A673 (cell line): ENCODE results near the gene SCAMP4. TPM values are rescaled to one million over a fixed set of nuclear protein-coding genes. Genes with fewer than 3 reads are reported as not detected.
A peak's percentile ranks its signal among the peaks of the same experiment; 100 is the strongest.

Experiments used
- BruUV-seq: library from RNA; stranded (reverse); fragments of 400-500 nt; replicated peaks from 2 replicates; lab custom pipeline; 2021; lab: Mats Ljungman, UMichigan
- CTCF ChIA-PET: fragments of 300-600 bp; sonication (Branson Sonifier 250); formaldehyde crosslinking; loops from one replicate; lab custom pipeline; 2022; ENCODE audit warnings: antibody characterized with exemption; lab: Charles Lee
- POLR2A ChIA-PET: fragments of 300-600 bp; sonication (Branson Sonifier 250); formaldehyde crosslinking; loops from one replicate; lab custom pipeline; 2022; ENCODE audit warnings: antibody characterized with exemption; ENCODE audit not compliant: low non-redundant PET; lab: Charles Lee
- DNase-seq: peaks from one replicate; pipeline ENCODE4 v3.0.0-alpha.2; 2015; ENCODE audit warnings: low spot score
- H3K27ac ChIP-seq: fragments of 200-600 bp; sonication (generic); 2 replicates; pipeline ENCODE4 v1.5.1; 2016; ENCODE audit warnings: mixed run types, low read depth, mild to moderate bottlenecking, mixed read lengths, antibody characterized with exemption, low read length; ENCODE audit not compliant: poor library complexity, severe bottlenecking
- H3K27me3 ChIP-seq: fragments of 200-600 bp; sonication (generic); replicated peaks from 2 replicates; pipeline ENCODE4 v1.6.1; 2017; ENCODE audit warnings: mixed run types, low read depth, mild to moderate bottlenecking, mixed read lengths, antibody characterized with exemption, low read length; ENCODE audit not compliant: insufficient read depth, poor library complexity
- H3K36me3 ChIP-seq: fragments of 200-600 bp; sonication (generic); 2 replicates; pipeline ENCODE4 v1.6.1; 2016; ENCODE audit warnings: mixed run types, mild to moderate bottlenecking, mixed read lengths, antibody characterized with exemption, low read length; ENCODE audit not compliant: insufficient read depth, poor library complexity, severe bottlenecking
- H3K4me1 ChIP-seq: fragments of 200-600 bp; sonication (generic); 2 replicates; pipeline ENCODE4 v1.6.1; 2017; ENCODE audit warnings: mixed run types, mild to moderate bottlenecking, mixed read lengths, antibody characterized with exemption, low read length; ENCODE audit not compliant: insufficient read depth, poor library complexity, severe bottlenecking
- H3K4me3 ChIP-seq: fragments of 200-600 bp; sonication (generic); 2 replicates; pipeline ENCODE4 v1.5.1; 2016; ENCODE audit warnings: low read depth, mixed run types, mild to moderate bottlenecking, mixed read lengths, low read length; ENCODE audit not compliant: poor library complexity, severe bottlenecking
- H3K9me3 ChIP-seq: fragments of 200-600 bp; sonication (generic); 2 replicates; pipeline ENCODE4 v1.6.1; 2016; ENCODE audit warnings: mixed run types, low read depth, mild to moderate bottlenecking, mixed read lengths, antibody characterized with exemption, low read length; ENCODE audit not compliant: poor library complexity, severe bottlenecking
- CTCF ChIP-seq: fragments of 300-800, 200-600 bp; sonication (generic); conservative IDR thresholded peaks from 2 replicates; pipeline ENCODE4 v1.5.1; 2017; ENCODE audit warnings: low read depth, mild to moderate bottlenecking, antibody characterized with exemption, low read length, moderate library complexity, mixed read lengths
- EZH2 ChIP-seq: fragments of 200-600 bp; sonication (generic); IDR thresholded peaks from 2 replicates; pipeline ENCODE4 v1.6.1; 2017; ENCODE audit warnings: borderline replicate concordance, low read depth, mild to moderate bottlenecking, mixed read lengths, antibody characterized with exemption, low read length; ENCODE audit not compliant: poor library complexity, severe bottlenecking
- intact Hi-C: fragments of 100-400 bp; cut with micrococcal nuclease; formaldehyde crosslinking; loops from one replicate; pipeline ENCODE4 v1.10.0; 2022; ENCODE audit not compliant: unreplicated experiment
- total RNA-seq: library from RNA; stranded (reverse); gene quantifications from 2 replicates; pipeline ENCODE4 v1.2.3, GENCODE V29; 2021

The SCAMP4 gene
- total RNA-seq, 1 experiment from 2014 or later: 88.4 TPM

- no TSS peak for BruUV-seq
- H3K27me3 ChIP-seq: no peaks in the 10 kb centered on the region
- POLR2A ChIA-PET: no interaction called here
- no peak for DNase-seq
- H3K4me3 ChIP-seq: peak overlapping the region; percentile 85
- TF ChIP-seq EZH2: no peak
- no peak for TF ChIP-seq CTCF
- no peaks in the 10 kb centered on the region for H3K36me3 ChIP-seq
- no peaks in the 10 kb centered on the region for H3K9me3 ChIP-seq
- H3K4me1 ChIP-seq: peaks cover 45% of the 10 kb centered on the region
- CTCF ChIA-PET: no interaction called here
- H3K27ac ChIP-seq: peak overlapping the region; percentile 52
- intact Hi-C loops: no loop called here
Observed at GRCh38 chr19:1861599-1862031, 43.6 kb upstream of the SCAMP4 start.

DNA sequence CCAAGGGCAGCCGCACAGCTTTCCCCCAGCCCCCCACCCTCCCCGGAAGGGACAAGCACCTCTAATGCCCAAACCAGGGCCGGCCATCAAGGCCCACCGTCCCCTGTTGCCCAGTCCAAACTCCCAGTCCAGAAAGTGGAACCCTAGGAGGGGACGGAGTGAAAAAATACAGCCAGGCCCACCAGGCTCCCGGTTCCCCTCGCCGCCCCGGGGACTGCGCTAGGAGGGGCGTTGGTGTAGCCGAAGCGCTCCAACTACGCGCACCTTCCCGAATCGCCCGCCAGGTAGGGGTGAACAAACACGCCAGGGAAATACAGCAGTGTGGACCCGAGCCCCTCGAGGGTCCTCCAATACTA is 43.2 kb upstream of the SCAMP4 start:
- CTCF ChIA-PET: no interaction called here
- TSS peak; percentile 61 for BruUV-seq
- H3K27me3 ChIP-seq: no peaks in the 10 kb centered on the region
- no peak for DNase-seq
- intact Hi-C loops: no loop called here
- peak overlapping the region; percentile 52 for H3K27ac ChIP-seq
- POLR2A ChIA-PET: no interaction called here
- H3K4me1 ChIP-seq: peaks cover 43% of the 10 kb centered on the region
- H3K4me3 ChIP-seq: peak overlapping the region; percentile 85
- no peaks in the 10 kb centered on the region for H3K9me3 ChIP-seq
- TF ChIP-seq EZH2: no peak
- no peak for TF ChIP-seq CTCF
- no peaks in the 10 kb centered on the region for H3K36me3 ChIP-seq

GRCh38 chr19:1862424-1863327 is 42.5 kb upstream of the SCAMP4 start:
- no TSS peak for BruUV-seq
- Histone ChIP-seq H3K27me3 (no peaks in the 10 kb centered on the region), H3K9me3 (no peaks in the 10 kb centered on the region), H3K36me3 (no peaks in the 10 kb centered on the region), H3K4me1 (peaks cover 37% of the 10 kb centered on the region), H3K27ac (peak overlapping the region; percentile 73), H3K4me3 (peak overlapping the region; percentile 85)
- TF ChIP-seq CTCF: no peak
- TF ChIP-seq EZH2: no peak
- intact Hi-C loops: no loop called here
- CTCF ChIA-PET: no interaction called here
- POLR2A ChIA-PET: no interaction called here
- peak; percentile 57 for DNase-seq
